B cell (primary cell): ENCODE results near the gene VWCE.
"Not testable (repeated sequence)": the region's sequence is repeated elsewhere in the genome, so short reads cannot be mapped to it uniquely, and the experiment has no call there.

ENCODE experiments used
- EZH2 ChIP-seq: IDR thresholded peaks from 2 replicates; pipeline ENCODE4 v1.6.1; 2012; ENCODE audit warnings: borderline replicate concordance, low read depth, mild to moderate bottlenecking, moderate library complexity, low read length; ENCODE audit not compliant: insufficient read depth, poor library complexity, severe bottlenecking
- TF ChIP-seq, protein P1 (sequence below): fragments of 200-600 bp; IDR thresholded peaks from one replicate; pipeline ENCODE4 v1.8.0; 2022; ENCODE audit warnings: antibody characterized with exemption, mild to moderate bottlenecking

DNA sequence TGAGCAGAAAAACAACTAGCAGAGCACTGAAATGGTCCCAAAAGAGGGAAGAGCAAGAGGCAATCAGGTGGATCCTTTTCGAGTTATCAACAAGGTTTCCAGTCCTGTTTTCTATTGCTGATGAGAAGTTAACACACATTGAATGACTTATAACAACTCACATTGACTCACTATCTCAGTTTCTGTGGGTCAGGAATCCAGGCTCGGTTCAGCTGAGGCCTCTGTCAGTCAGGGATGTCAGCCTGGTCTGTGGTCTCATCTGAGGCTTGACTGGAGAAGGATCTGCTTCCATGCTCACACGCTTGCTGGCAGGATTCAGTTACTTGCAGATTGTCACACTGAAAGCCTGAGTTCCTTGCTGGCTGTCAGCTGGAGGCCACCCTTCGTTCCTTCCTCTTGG is 58.0 kb downstream of the VWCE start:
- TF ChIP-seq, protein P1, sequence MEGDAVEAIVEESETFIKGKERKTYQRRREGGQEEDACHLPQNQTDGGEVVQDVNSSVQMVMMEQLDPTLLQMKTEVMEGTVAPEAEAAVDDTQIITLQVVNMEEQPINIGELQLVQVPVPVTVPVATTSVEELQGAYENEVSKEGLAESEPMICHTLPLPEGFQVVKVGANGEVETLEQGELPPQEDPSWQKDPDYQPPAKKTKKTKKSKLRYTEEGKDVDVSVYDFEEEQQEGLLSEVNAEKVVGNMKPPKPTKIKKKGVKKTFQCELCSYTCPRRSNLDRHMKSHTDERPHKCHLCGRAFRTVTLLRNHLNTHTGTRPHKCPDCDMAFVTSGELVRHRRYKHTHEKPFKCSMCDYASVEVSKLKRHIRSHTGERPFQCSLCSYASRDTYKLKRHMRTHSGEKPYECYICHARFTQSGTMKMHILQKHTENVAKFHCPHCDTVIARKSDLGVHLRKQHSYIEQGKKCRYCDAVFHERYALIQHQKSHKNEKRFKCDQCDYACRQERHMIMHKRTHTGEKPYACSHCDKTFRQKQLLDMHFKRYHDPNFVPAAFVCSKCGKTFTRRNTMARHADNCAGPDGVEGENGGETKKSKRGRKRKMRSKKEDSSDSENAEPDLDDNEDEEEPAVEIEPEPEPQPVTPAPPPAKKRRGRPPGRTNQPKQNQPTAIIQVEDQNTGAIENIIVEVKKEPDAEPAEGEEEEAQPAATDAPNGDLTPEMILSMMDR = not testable (repeated sequence)
- not testable (repeated sequence) for TF ChIP-seq EZH2
